T-helper 2 cell treated with Interferon-gamma antibody and Interleukin-4, amounts not matched to agents 100 ng/mL and 5 ng/mL, for 36 hours (primary cell): Measurements from ENCODE around the gene U2AF2. TPM values are rescaled to one million over a fixed set of nuclear protein-coding genes. Genes with fewer than 3 reads are reported as not detected.

Experiments
- intact Hi-C: fragments of 100-400 bp; cut with micrococcal nuclease; formaldehyde crosslinking; loops from one replicate; pipeline ENCODE4 v1.15.1; 2023
- total RNA-seq: library from RNA; stranded (reverse); gene quantifications from 2 replicates; pipeline ENCODE4 v1.2.3, GENCODE V29; 2022

Gene U2AF2
- total RNA-seq, 1 donor from 2014 or later, result 303 TPM

- intact Hi-C loops, result loop anchor here (1.0 to 5.0 kb wide), 3 partner anchors 7 to 1180 kb away; partner anchors contain the start of gene LENG9
Observed at GRCh38 chr19:55642153-55643002, 12.5 kb upstream of the U2AF2 start.

DNA sequence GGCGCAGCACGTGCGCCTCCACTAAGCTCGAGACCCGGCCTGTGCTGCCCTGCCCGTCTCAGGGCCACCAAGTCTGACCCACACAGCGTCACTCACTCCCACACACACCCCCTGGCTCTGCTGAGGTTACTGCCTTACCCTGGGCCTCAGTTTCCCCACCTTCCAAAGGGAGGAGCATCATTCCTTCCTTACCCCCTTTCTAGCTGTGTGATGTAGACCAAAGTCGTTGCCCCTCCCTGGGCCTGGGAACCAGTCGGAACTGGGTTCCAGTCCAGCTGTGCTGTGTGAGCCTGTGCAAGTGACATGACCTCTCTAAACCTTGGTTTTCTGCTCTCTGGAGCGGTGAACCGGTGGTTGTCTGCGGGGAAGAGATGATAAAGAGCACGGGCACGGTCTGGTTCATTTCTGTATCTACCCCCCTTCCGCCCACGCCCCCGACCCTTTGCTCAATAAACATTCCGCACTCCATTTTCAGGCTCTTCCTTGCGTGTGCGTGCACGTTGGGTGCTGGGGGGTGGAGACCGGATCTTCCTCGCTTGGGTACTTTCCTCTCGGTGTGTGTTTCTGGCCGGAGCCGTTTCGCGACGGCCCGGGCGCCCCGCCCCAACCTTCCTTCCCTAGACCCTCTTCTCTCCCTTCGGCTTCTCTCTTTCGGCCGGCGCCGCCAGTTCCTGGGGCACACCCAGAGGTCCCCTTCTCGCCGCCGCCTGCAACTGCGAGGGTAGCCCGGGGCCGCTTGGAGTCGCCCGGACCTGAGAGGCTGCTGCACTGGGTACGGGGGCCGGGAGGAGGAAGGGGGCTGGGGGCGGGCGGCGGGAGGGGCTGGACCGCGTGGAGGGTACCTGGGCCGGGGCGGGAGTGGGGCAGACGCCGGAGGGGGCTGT lies 11.6 kb upstream of the U2AF2 start, which contains the start of gene ZNF581:
Gene ZNF581 (plus strand): TSS at position 647 of the 884 bp plus-strand sequence. CDS start 923 bp downstream, outside the sequence.
- intact Hi-C loops, result loop anchor here (1.0 to 5.0 kb wide), 3 partner anchors 8 to 1181 kb away; partner anchors contain the start of gene LENG9

DNA sequence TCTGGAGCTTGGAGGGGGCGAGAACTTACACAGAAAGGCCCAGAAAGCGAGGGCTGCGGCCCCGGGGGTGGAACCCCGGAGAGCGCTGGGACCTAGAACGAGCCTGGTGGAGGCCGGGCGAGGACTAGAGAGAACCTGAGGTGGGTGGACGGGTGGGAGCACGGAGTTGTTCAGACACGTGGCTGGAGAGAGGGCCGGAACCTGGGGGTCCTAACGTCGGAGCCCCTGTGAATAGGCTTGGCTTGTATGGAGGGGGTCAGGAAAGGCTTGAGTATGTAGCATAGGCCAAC lies 11.0 kb upstream of the U2AF2 start:
- intact Hi-C loops, result loop anchor here (1.0 to 5.0 kb wide), 3 partner anchors 9 to 1182 kb away; partner anchors contain the start of gene LENG9

DNA sequence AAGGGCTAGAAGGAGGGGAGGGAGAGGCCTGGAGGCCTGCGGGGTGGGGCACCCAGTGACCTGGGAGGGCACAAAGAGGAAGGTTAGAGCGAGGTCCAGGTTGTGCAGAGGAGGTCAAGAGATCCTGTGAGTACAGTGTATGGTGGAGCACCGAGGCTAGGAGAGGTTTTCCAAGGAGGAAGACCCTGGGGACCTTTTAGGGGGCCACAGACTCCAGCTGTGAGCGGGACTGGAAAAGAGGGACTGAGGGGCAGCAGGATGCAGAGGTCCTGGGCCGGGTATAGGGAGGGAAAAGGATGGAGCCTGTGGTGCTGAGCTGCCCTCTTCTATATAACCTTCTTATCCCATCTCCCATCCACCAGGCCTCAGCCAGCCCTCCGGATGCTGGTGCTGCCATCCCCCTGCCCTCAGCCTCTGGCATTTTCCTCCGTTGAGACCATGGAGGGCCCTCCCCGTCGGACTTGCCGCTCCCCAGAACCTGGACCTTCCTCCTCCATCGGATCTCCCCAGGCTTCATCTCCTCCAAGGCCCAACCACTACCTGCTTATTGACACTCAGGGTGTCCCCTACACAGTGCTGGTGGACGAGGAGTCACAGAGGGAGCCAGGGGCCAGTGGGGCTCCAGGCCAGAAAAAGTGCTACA lies 10.5 kb upstream of the U2AF2 start:
- intact Hi-C loops, result loop anchor here (5.0 kb wide), 1 partner anchor 1182 kb away; the partner anchor contains the start of gene LENG9

DNA sequence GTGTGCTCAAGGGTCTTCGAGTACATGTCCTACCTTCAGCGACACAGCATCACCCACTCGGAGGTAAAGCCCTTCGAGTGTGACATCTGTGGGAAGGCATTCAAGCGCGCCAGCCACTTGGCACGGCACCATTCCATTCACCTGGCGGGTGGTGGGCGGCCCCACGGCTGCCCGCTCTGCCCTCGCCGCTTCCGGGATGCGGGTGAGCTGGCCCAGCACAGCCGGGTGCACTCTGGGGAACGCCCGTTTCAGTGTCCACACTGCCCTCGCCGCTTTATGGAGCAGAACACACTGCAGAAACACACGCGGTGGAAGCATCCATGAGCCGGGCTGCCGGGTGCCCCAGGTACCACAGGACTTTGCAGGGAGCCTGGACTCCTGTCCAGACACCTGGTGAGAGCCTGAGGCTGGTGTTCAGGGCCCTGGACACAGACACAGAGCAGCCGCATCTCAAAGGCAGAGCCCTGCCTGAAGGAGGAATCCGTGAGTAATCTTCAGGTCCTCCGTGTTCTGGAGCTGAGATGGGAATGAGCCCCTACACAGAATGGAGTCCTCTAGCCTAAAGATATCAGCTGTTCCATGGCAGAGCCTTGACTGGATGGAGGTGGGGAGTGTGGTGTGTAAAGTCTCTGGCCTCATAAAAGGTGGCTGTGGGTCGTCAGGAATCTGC lies 9.9 kb upstream of the U2AF2 start:
- intact Hi-C loops, result loop anchor here (5.0 kb wide), 1 partner anchor 1183 kb away; the partner anchor contains the start of gene LENG9

DNA sequence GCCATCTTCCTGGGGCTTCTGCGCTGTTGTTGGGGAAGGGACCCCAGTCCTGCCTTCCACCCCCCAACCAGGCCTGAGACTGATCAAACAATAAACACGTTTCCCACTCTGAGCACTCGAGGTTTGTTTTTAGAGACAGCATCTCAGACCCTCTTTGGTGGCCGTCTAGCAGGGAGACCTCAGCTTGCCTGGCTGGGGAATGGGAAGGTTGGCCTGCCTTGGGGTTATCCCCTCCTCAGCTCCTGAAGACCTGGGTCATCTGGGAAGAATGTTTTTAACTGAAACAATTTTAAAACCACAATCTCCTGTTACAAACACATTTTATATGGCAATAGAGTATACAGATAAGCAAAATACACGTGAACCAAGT lies 9.3 kb upstream of the U2AF2 start:
- intact Hi-C loops, result no loop called here

DNA sequence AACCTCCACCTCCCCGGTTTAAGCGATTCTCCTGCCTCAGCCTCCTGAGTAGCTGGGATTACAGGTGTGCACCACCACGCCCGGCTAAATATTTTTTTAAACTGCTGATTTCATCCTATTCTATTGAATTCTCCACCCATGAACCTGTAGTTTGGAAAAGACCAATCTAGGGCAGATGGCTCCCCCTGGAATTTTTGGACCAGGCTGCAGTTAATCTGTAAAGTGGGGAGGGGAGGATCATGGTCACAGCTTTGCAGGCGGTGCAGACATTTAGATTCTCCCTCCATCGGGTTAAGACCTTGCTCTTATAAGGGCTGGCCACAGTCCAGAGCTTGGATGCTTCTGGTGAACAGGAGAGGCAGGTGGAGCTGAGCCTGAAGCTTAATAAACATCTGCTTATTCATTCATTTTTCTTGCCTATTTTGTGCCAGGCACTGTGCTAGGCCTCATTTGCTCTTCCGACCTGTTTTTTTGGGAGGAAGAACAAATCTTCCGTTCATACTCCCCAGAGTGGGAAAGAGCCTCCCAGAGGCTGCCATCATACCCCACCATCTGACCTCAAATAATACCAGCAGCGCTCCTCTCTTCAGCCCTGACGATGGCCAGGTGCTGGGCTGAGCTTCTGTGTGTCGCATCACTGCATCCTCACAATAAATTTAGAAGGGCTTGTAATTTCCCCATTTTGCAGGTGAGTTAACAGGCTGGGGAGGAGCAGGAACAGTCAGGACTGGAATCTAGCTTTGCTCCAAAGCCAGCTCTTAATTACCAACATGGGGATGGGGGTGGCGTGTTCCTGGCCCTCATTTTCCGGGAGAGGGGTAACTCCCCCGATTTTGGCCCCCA lies 7.7 kb upstream of the U2AF2 start:
- intact Hi-C loops, result no loop called here

DNA sequence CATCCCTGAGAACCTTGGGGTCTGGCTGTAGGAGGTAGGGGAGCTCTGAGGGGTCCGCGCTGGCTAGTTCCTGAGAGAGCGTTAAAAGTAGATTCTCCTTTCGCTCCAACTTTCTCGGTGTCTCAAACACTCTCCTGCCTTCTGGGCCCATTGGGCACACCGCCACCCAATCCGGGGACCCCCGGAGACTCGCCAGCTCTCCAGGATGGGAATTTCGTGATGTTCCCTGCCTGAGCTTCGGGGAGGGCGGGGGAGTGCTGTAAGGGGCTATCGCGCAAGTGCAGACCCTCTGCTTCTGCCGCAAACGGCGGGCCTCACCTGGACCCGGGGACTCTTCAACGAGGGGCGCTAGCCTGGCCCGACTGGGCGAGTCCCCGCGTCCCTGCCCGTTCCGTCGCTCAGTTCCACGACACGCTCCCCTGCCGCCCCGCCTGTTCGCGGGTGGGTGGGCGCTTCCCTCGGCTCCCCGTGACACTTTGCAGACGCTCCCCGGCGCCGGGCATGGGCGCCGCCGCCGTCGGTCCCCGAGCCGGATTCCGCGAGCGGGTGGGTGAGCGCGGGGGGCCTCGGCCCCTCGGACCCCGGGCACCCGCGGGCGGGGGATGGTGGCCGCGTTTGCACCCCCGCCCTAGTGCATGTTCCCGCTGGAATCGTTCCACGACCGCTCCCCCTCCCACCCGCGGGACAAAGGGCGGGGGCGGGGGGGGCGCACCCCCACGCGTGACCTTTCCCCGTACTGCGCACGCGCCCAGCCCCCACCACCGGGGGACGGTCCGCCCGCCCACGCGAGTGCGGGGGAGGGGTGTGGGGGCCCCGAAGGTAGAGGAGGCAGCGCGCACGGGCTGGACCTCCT lies 6.9 kb upstream of the U2AF2 start, which contains the start of gene CCDC106:
Gene CCDC106 (plus strand): TSS at position 481 of the 853 bp plus-strand sequence. CDS start 835 bp downstream, outside the sequence.
- intact Hi-C loops, result no loop called here

DNA sequence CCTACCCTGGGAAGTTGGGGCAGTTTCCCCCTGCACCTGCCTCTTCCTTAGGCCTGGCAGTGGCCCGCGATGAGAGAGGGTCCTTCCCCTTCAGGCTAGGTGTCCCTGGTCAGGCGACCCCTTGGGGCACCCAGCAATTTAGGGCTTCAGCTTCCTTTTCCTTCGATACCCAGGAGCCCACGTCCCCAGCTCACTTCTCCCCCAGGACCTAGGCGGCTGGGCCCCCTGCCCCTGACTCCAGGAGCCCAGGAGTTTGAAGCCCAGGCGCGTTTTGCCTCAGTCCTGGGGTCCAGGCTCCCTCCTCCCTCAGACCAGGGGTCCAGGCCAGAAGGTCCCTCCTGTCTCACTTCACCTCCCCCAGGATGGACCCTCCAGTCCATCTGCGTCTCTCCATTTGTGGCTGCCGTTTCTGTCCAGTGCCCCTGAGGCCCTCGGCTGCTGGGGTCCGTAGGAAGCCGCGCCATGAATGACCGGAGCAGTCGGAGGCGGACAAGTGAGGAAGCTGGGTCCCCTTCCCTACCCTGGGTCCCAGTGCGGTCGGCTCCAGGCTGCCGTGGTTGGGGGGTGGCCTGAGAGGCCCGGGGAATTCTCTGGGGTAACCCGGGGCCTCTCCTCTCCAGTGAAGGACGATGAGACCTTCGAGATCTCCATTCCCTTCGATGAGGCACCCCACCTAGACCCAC lies 6.1 kb upstream of the U2AF2 start:
- intact Hi-C loops, result no loop called here

GRCh38 chr19:55649268-55650125 lies 5.3 kb upstream of the U2AF2 start:
- intact Hi-C loops, result loop anchor here (5.0 to 10.0 kb wide), 2 partner anchors 665 to 1782 kb away; partner anchors contain the start of genes MYADM and ZSCAN5A

DNA sequence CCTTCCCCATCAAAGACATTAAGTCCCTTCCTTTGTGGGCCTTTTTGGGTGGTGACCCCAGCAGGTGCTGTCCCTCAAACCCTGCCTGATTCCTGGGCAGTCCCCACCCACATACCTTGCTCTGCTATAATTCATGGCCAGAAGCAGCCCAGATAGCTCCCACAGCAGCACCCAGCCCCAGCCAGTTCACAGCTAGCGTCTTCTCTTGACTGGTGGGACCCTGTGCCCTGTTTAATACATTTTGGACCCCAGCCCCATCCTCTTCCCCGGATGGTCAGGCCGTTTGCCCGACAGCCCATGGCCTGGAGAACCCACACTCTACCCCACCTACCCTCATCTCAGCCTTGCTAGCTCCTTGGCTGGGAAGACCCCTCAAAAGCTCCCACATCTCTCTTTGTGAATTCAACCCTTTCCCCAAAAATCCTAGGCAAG lies 4.7 kb upstream of the U2AF2 start:
- intact Hi-C loops, result loop anchor here (5.0 to 10.0 kb wide), 2 partner anchors 665 to 1783 kb away; partner anchors contain the start of genes MYADM and ZSCAN5A

DNA sequence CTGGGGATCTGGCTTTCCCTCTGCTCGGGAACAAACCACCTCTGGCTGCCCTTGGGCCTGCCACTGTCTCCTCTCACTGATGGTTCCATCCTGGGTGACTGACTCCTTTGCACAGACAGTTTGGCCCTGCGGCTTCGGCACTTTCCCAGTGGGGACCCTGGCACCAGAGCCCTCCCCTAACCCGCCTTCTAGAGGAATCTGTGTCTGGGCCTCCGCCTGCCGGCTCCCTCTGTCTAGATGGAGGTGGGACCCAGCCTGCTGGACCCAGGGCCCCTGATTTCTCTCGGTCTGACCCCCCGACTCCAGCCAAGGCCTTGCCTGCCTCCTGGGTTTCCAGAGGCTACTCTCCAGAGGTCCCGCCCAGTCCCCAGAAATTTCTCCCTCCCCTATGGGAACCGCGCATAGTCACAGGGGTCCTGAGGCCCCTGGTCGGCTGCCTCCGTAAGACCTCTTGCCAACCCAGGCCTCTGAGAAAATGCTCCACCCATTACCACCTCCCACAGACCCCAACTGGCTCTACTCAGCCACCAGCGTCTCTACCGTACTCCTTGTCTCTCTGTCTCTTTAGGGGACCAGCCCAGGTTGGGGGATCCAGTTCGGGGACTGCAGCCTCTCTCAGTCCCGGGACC lies 4.1 kb upstream of the U2AF2 start:
- intact Hi-C loops, result loop anchor here (5.0 to 10.0 kb wide), 2 partner anchors 664 to 1783 kb away; partner anchors contain the start of genes MYADM and ZSCAN5A

DNA sequence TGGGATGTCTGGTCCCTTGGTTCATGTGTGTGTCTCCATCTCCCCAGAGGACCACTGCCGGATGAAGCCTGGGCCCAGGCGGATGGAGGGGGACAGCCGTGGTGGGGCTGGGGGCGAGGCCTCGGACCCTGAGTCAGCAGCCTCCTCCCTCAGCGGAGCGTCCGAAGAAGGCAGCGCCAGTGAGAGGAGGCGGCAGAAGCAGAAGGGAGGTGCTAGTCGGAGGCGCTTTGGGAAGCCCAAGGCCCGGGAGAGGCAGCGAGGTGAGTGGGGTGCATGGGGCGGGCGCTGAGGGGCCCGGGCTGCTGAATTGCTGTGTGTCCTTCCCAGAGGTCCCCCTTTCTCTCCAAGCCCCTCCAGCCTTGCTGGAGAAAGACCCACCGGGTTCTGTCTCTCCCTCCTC lies 3.6 kb upstream of the U2AF2 start:
- intact Hi-C loops, result loop anchor here (5.0 to 10.0 kb wide), 2 partner anchors 664 to 1784 kb away; partner anchors contain the start of genes MYADM and ZSCAN5A

- intact Hi-C loops, result loop anchor here (1.0 to 10.0 kb wide), 3 partner anchors 267 to 1785 kb away; partner anchors contain the start of genes MYADM, RPL28 and ZSCAN5A
Observed at GRCh38 chr19:55652311-55653128, 2.3 kb upstream of the U2AF2 start.

GRCh38 chr19:55653651-55654322 lies 1.0 kb upstream of the U2AF2 start:
- intact Hi-C loops, result loop anchor here (1.0 to 10.0 kb wide), 11 partner anchors 10 to 1786 kb away; partner anchors contain the start of genes FIZ1, MYADM, PPP6R1 and RPL28
